ENCODE data around the gene ZNF592.

DNA sequence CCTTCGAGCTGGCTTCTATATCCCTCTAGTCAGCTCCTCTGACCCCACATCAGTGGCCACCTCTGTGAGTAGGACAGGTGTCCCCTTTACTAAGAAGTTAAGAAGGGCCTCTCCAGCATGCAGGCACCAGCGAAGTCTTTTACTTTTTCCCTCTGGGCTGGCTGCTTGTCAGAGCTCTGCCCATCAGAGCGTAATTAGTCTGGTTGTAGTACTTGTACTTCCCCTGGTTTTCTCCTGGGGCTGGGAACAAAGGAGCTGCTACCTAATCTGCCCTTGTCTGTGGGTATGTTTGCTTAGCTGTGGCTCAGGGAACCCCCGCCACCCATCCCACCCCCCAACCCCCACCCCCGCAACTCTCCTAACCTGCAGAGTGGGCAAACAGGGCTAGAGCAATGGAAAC, 41.4 kb downstream of the ZNF592 start:
- TF ChIP-seq, protein P1, sequence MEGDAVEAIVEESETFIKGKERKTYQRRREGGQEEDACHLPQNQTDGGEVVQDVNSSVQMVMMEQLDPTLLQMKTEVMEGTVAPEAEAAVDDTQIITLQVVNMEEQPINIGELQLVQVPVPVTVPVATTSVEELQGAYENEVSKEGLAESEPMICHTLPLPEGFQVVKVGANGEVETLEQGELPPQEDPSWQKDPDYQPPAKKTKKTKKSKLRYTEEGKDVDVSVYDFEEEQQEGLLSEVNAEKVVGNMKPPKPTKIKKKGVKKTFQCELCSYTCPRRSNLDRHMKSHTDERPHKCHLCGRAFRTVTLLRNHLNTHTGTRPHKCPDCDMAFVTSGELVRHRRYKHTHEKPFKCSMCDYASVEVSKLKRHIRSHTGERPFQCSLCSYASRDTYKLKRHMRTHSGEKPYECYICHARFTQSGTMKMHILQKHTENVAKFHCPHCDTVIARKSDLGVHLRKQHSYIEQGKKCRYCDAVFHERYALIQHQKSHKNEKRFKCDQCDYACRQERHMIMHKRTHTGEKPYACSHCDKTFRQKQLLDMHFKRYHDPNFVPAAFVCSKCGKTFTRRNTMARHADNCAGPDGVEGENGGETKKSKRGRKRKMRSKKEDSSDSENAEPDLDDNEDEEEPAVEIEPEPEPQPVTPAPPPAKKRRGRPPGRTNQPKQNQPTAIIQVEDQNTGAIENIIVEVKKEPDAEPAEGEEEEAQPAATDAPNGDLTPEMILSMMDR (IDR thresholded peaks at IDR 0.05): no peak
- TF ChIP-seq POLR2A (IDR thresholded peaks at IDR 0.05): no peak
